ENCODE data around the gene CSMD2.

Gene CSMD2

GRCh38 chr1:33709783-33710718 is 455.0 kb downstream of the CSMD2 start:
- H3K9ac ChIP-seq (ENCODE audit: low read length), result no peak overlapping the region
- WGBS (ENCODE audit: extremely low coverage, insufficient coverage, low lambda C conversion rate), result no CpG with 5 or more reads among the region's 6 CpGs
- H3K79me2 ChIP-seq (ENCODE audit: control insufficient read depth, insufficient read depth, low read length), result no peaks in the 10 kb centered on the region
- no peak overlapping the region for H2BK120ac ChIP-seq (ENCODE audit: low read depth, low read length)
- no peaks in the 10 kb centered on the region for H3K27me3 ChIP-seq (ENCODE audit: insufficient read depth, low read length, poor library complexity)
- H3K4me3 ChIP-seq (ENCODE audit: low read length), result no peak overlapping the region
- no peak for DNase-seq
- no peak overlapping the region for H4K5ac ChIP-seq (ENCODE audit: low read length)
- H3K36me3 ChIP-seq (ENCODE audit: control insufficient read depth, insufficient read depth, low read length), result no peaks in the 10 kb centered on the region
- no peak overlapping the region for H2BK5ac ChIP-seq (ENCODE audit: low read length)
- no peak overlapping the region for H3K18ac ChIP-seq (ENCODE audit: low read length)
- no peak overlapping the region for H3K27ac ChIP-seq (ENCODE audit: low read depth, low read length)
- no peak overlapping the region for H2AK5ac ChIP-seq (ENCODE audit: low read length)
- H3K4me2 ChIP-seq (ENCODE audit: low read length), result no peak overlapping the region
- H3K4ac ChIP-seq (ENCODE audit: low read depth, low read length), result no peak overlapping the region
- H4K8ac ChIP-seq (ENCODE audit: low read depth, low read length), result no peak overlapping the region
- peak overlapping the region; percentile 27 for H3K56ac ChIP-seq (ENCODE audit: low read length)
- H3K23ac ChIP-seq (ENCODE audit: low read length), result no peak overlapping the region
- no peaks in the 10 kb centered on the region for H3K79me1 ChIP-seq (ENCODE audit: low read length)
- H2BK15ac ChIP-seq (replicated peaks; ENCODE audit: low read depth), result no peak overlapping the region
- peaks cover 6% of the 10 kb centered on the region for H3K4me1 ChIP-seq (ENCODE audit: control insufficient read depth, low read depth, low read length)

GRCh38 chr1:33709174-33709782 is 455.8 kb downstream of the CSMD2 start:
- Histone ChIP-seq H2AK5ac (ENCODE audit: low read length) (no peak overlapping the region), H3K27me3 (ENCODE audit: insufficient read depth, low read length, poor library complexity) (no peaks in the 10 kb centered on the region), H3K79me1 (ENCODE audit: low read length) (no peaks in the 10 kb centered on the region), H2BK120ac (ENCODE audit: low read depth, low read length) (no peak overlapping the region), H3K4ac (ENCODE audit: low read depth, low read length) (no peak overlapping the region), H2BK5ac (ENCODE audit: low read length) (no peak overlapping the region), H3K4me1 (ENCODE audit: control insufficient read depth, low read depth, low read length) (peaks cover 6% of the 10 kb centered on the region), H3K4me2 (ENCODE audit: low read length) (no peak overlapping the region), H3K4me3 (ENCODE audit: low read length) (no peak overlapping the region), H3K23ac (ENCODE audit: low read length) (no peak overlapping the region), H4K5ac (ENCODE audit: low read length) (no peak overlapping the region), H3K56ac (ENCODE audit: low read length) (no peak overlapping the region), H3K27ac (ENCODE audit: low read depth, low read length) (no peak overlapping the region), H2BK15ac (replicated peaks; ENCODE audit: low read depth) (no peak overlapping the region), H3K18ac (ENCODE audit: low read length) (no peak overlapping the region), H3K79me2 (ENCODE audit: control insufficient read depth, insufficient read depth, low read length) (no peaks in the 10 kb centered on the region), H3K36me3 (ENCODE audit: control insufficient read depth, insufficient read depth, low read length) (no peaks in the 10 kb centered on the region), H4K8ac (ENCODE audit: low read depth, low read length) (no peak overlapping the region), H3K9ac (ENCODE audit: low read length) (no peak overlapping the region)
- no CpG with 5 or more reads among the region's 9 CpGs for WGBS (ENCODE audit: extremely low coverage, insufficient coverage, low lambda C conversion rate)
- DNase-seq, result no peak

- WGBS (ENCODE audit: extremely low coverage, insufficient coverage, low lambda C conversion rate), result no CpG with 5 or more reads among the region's 12 CpGs
- no peak overlapping the region for H2BK5ac ChIP-seq (ENCODE audit: low read length)
- H3K18ac ChIP-seq (ENCODE audit: low read length), result no peak overlapping the region
- no peak overlapping the region for H3K27ac ChIP-seq (ENCODE audit: low read depth, low read length)
- H3K4me1 ChIP-seq (ENCODE audit: control insufficient read depth, low read depth, low read length), result peaks cover 4% of the 10 kb centered on the region
- no peak overlapping the region for H4K5ac ChIP-seq (ENCODE audit: low read length)
- H3K27me3 ChIP-seq (ENCODE audit: insufficient read depth, low read length, poor library complexity), result no peaks in the 10 kb centered on the region
- no peak overlapping the region for H3K4ac ChIP-seq (ENCODE audit: low read depth, low read length)
- H3K36me3 ChIP-seq (ENCODE audit: control insufficient read depth, insufficient read depth, low read length), result no peaks in the 10 kb centered on the region
- H2AK5ac ChIP-seq (ENCODE audit: low read length), result no peak overlapping the region
- H3K79me2 ChIP-seq (ENCODE audit: control insufficient read depth, insufficient read depth, low read length), result no peaks in the 10 kb centered on the region
- H3K79me1 ChIP-seq (ENCODE audit: low read length), result no peaks in the 10 kb centered on the region
- no peak for DNase-seq
- no peak overlapping the region for H3K9ac ChIP-seq (ENCODE audit: low read length)
- no peak overlapping the region for H2BK120ac ChIP-seq (ENCODE audit: low read depth, low read length)
- H2BK15ac ChIP-seq (replicated peaks; ENCODE audit: low read depth), result no peak overlapping the region
- H3K56ac ChIP-seq (ENCODE audit: low read length), result no peak overlapping the region
- no peak overlapping the region for H3K4me3 ChIP-seq (ENCODE audit: low read length)
- no peak overlapping the region for H3K4me2 ChIP-seq (ENCODE audit: low read length)
- no peak overlapping the region for H3K23ac ChIP-seq (ENCODE audit: low read length)
- no peak overlapping the region for H4K8ac ChIP-seq (ENCODE audit: low read depth, low read length)
Observed at GRCh38 chr1:33706634-33707255, 458.3 kb downstream of the CSMD2 start.

- no CpG with 5 or more reads among the region's 3 CpGs for WGBS (ENCODE audit: extremely low coverage, insufficient coverage, low lambda C conversion rate)
- no peak overlapping the region for H4K5ac ChIP-seq (ENCODE audit: low read length)
- no peak overlapping the region for H2BK15ac ChIP-seq (replicated peaks; ENCODE audit: low read depth)
- H3K9ac ChIP-seq (ENCODE audit: low read length), result no peak overlapping the region
- no peak overlapping the region for H3K18ac ChIP-seq (ENCODE audit: low read length)
- H3K4me1 ChIP-seq (ENCODE audit: control insufficient read depth, low read depth, low read length), result no peaks in the 10 kb centered on the region
- no peak overlapping the region for H2BK120ac ChIP-seq (ENCODE audit: low read depth, low read length)
- no peak overlapping the region for H3K23ac ChIP-seq (ENCODE audit: low read length)
- H2BK5ac ChIP-seq (ENCODE audit: low read length), result no peak overlapping the region
- H3K4me3 ChIP-seq (ENCODE audit: low read length), result no peak overlapping the region
- no peak for DNase-seq
- no peak overlapping the region for H3K56ac ChIP-seq (ENCODE audit: low read length)
- no peak overlapping the region for H2AK5ac ChIP-seq (ENCODE audit: low read length)
- no peak overlapping the region for H3K4ac ChIP-seq (ENCODE audit: low read depth, low read length)
- H4K8ac ChIP-seq (ENCODE audit: low read depth, low read length), result no peak overlapping the region
- no peaks in the 10 kb centered on the region for H3K79me2 ChIP-seq (ENCODE audit: control insufficient read depth, insufficient read depth, low read length)
- no peaks in the 10 kb centered on the region for H3K27me3 ChIP-seq (ENCODE audit: insufficient read depth, low read length, poor library complexity)
- no peaks in the 10 kb centered on the region for H3K79me1 ChIP-seq (ENCODE audit: low read length)
- no peak overlapping the region for H3K4me2 ChIP-seq (ENCODE audit: low read length)
- no peak overlapping the region for H3K27ac ChIP-seq (ENCODE audit: low read depth, low read length)
- no peaks in the 10 kb centered on the region for H3K36me3 ChIP-seq (ENCODE audit: control insufficient read depth, insufficient read depth, low read length)
Observed at GRCh38 chr1:33703464-33703863, 461.6 kb downstream of the CSMD2 start.

GRCh38 chr1:33698361-33699035 is 466.5 kb downstream of the CSMD2 start:
- H3K23ac ChIP-seq (ENCODE audit: low read length), result no peak overlapping the region
- H3K4me2 ChIP-seq (ENCODE audit: low read length), result no peak overlapping the region
- H4K5ac ChIP-seq (ENCODE audit: low read length), result no peak overlapping the region
- no peaks in the 10 kb centered on the region for H3K79me1 ChIP-seq (ENCODE audit: low read length)
- no peaks in the 10 kb centered on the region for H3K4me1 ChIP-seq (ENCODE audit: control insufficient read depth, low read depth, low read length)
- no peak overlapping the region for H2AK5ac ChIP-seq (ENCODE audit: low read length)
- H3K18ac ChIP-seq (ENCODE audit: low read length), result no peak overlapping the region
- no peak overlapping the region for H3K4me3 ChIP-seq (ENCODE audit: low read length)
- H3K36me3 ChIP-seq (ENCODE audit: control insufficient read depth, insufficient read depth, low read length), result no peaks in the 10 kb centered on the region
- H2BK15ac ChIP-seq (replicated peaks; ENCODE audit: low read depth), result no peak overlapping the region
- H3K79me2 ChIP-seq (ENCODE audit: control insufficient read depth, insufficient read depth, low read length), result no peaks in the 10 kb centered on the region
- no peak overlapping the region for H2BK120ac ChIP-seq (ENCODE audit: low read depth, low read length)
- DNase-seq, result no peak
- no peak overlapping the region for H2BK5ac ChIP-seq (ENCODE audit: low read length)
- H3K27ac ChIP-seq (ENCODE audit: low read depth, low read length), result no peak overlapping the region
- H3K56ac ChIP-seq (ENCODE audit: low read length), result no peak overlapping the region
- no peak overlapping the region for H3K4ac ChIP-seq (ENCODE audit: low read depth, low read length)
- no peak overlapping the region for H4K8ac ChIP-seq (ENCODE audit: low read depth, low read length)
- no peaks in the 10 kb centered on the region for H3K27me3 ChIP-seq (ENCODE audit: insufficient read depth, low read length, poor library complexity)
- no CpG with 5 or more reads among the region's 14 CpGs for WGBS (ENCODE audit: extremely low coverage, insufficient coverage, low lambda C conversion rate)
- H3K9ac ChIP-seq (ENCODE audit: low read length), result no peak overlapping the region

Measured in mesendoderm (in vitro differentiated cells).